ENCODE results near the gene SLC7A9.

Gene SLC7A9

DNA sequence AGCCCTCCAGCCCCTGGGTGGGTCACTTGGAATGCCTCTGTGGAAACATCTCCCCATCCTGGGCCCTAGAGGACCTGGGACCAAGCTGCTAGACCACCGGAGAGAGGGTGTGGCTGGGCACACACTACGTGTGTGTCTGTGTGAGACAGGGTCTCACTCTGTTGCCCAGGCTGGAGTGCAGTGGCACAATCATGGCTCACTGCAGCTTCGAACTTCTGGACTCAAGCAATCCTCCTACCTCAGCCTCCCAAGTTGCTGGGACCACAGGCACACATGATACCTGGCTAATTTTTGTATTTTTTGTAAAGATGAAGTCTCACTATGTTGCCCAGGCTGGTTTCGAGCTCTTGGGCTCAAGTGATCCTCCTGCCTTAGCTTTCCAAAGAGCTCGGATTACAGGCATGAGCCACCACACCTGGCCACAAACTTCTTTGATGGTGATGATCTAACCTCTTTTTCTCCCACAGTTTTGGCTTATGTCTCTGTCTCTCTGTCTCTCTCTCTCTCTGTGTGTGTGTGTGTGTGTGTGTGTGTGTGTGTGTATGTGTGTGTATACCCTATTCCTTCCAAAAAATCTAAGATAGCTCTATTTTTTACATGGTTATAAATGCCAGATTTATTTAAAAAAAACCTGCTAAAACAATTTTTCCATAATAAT, 32.1 kb upstream of the SLC7A9 start:
- Histone ChIP-seq H3K27ac (no peak overlapping the region), H3K27me3 (ENCODE audit: insufficient read depth, low read depth, severe bottlenecking) (no peaks in the 10 kb centered on the region), H3K4me3 (ENCODE audit: low read depth, low read length) (no peak overlapping the region), H3K36me3 (peaks cover 8% of the 10 kb centered on the region), H3K9me3 (ENCODE audit: severe bottlenecking) (peaks cover 3% of the 10 kb centered on the region)
- TF ChIP-seq, protein P1, sequence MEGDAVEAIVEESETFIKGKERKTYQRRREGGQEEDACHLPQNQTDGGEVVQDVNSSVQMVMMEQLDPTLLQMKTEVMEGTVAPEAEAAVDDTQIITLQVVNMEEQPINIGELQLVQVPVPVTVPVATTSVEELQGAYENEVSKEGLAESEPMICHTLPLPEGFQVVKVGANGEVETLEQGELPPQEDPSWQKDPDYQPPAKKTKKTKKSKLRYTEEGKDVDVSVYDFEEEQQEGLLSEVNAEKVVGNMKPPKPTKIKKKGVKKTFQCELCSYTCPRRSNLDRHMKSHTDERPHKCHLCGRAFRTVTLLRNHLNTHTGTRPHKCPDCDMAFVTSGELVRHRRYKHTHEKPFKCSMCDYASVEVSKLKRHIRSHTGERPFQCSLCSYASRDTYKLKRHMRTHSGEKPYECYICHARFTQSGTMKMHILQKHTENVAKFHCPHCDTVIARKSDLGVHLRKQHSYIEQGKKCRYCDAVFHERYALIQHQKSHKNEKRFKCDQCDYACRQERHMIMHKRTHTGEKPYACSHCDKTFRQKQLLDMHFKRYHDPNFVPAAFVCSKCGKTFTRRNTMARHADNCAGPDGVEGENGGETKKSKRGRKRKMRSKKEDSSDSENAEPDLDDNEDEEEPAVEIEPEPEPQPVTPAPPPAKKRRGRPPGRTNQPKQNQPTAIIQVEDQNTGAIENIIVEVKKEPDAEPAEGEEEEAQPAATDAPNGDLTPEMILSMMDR (IDR thresholded peaks at IDR 0.05; ENCODE audit: low read depth, low read length) = no peak
- no peak for DNase-seq

DNA sequence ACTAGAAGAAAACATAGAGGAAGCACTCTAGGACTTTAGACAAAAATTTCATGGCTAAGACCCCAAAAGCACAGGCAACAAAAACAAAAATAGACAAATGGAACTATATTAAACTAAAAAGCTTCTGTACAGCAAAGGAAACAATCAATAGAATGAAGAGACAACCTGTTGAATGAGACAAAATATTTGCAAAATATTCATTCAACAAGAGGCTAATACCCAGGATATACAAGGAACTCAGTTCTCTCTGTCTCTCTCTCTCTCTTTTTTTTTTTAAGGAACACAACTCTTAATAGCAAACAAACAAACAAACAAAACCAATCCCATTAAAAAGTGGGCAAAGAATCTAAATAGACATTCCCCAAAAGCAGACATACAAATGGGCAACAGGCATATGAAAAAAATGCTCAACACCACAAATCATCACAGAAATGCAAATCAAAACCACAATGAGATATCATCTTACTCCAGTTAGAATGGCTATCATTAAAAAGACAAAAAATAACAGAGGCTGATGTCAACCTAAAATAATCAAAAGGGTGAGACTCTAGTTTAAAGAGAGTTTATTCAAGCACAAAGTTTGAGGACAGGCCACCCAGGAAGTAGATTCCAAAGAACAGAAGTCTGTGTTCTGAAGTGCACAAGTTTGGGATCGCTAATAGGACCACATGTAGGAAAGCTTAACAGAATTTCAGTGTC, 27.1 kb upstream of the SLC7A9 start:
- Histone ChIP-seq H3K4me3 (ENCODE audit: low read depth, low read length) (no peak overlapping the region), H3K9me3 (ENCODE audit: severe bottlenecking) (peaks cover 2% of the 10 kb centered on the region), H3K36me3 (peaks cover 8% of the 10 kb centered on the region), H3K27me3 (ENCODE audit: insufficient read depth, low read depth, severe bottlenecking) (no peaks in the 10 kb centered on the region), H3K27ac (no peak overlapping the region)
- TF ChIP-seq, protein P1 (IDR thresholded peaks at IDR 0.05; ENCODE audit: low read depth, low read length) = no peak
- DNase-seq = no peak

DNA sequence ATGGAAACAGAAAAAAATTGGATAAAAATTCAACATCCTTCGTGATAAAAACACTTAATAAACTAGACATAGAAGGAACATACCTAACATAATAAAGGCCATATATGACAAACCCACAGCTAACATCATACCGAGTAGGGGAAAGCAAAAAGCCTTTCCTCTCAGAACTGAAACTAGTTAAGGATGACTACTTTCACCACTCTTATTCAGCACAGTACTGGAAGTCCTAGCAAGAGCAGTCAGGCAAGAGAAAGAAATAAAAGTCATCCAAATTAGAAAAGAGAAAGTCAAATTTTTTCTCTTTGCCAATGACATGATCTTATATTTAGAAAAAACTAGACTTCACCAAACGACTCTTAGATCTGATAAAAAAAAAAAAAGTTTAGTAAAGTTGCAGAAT, 25.8 kb upstream of the SLC7A9 start:
- peaks cover 2% of the 10 kb centered on the region for H3K9me3 ChIP-seq (ENCODE audit: severe bottlenecking)
- DNase-seq = no peak
- no peak overlapping the region for H3K4me3 ChIP-seq (ENCODE audit: low read depth, low read length)
- H3K36me3 ChIP-seq = peaks cover 8% of the 10 kb centered on the region
- TF ChIP-seq, protein P1 (IDR thresholded peaks at IDR 0.05; ENCODE audit: low read depth, low read length) = no peak
- H3K27ac ChIP-seq = no peak overlapping the region
- H3K27me3 ChIP-seq (ENCODE audit: insufficient read depth, low read depth, severe bottlenecking) = no peaks in the 10 kb centered on the region

DNA sequence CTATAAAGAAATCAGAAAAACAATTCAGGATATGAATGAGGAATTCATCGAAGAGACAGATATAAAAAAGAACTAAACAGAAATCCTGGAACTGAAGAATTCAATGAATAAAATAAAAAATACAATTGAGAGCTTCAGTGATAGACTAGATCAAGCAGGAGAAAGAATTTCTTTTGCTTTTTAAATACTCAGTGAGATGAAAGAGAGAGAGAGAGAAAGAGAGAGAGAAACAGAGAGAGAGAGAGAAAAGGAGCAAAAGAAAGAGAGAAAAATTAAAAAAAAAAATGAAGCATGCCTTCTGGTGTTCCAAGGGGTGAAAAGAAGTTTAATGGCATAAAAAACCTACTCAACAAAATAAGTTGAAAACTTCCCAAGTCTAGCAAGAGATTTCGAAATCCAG, 22.0 kb upstream of the SLC7A9 start:
- H3K27ac ChIP-seq = no peak overlapping the region
- no peaks in the 10 kb centered on the region for H3K27me3 ChIP-seq (ENCODE audit: insufficient read depth, low read depth, severe bottlenecking)
- TF ChIP-seq, protein P1 (IDR thresholded peaks at IDR 0.05; ENCODE audit: low read depth, low read length) = no peak
- H3K4me3 ChIP-seq (ENCODE audit: low read depth, low read length) = no peak overlapping the region
- peaks cover 2% of the 10 kb centered on the region for H3K9me3 ChIP-seq (ENCODE audit: severe bottlenecking)
- no peak for DNase-seq
- no peaks in the 10 kb centered on the region for H3K36me3 ChIP-seq

DNA sequence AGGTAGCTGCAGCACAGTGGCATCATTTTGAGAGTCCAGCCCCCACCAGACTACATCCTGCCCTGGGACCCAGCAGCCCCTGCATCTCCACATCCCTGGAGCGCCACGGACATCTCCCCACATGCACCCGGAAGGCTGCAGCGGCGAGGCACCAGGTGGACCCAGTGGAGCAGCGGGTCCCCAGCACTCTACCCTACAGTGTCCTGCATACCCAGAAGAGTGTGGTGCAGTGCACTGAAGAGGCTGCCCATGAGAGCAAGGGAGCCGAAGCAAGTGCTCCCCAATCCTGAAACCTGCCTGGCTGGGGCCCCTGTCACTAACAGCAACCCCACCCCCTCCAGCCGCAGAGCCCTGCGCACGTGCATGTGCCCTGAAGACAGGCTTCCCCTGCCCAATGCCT, 21.3 kb upstream of the SLC7A9 start:
- no peaks in the 10 kb centered on the region for H3K27me3 ChIP-seq (ENCODE audit: insufficient read depth, low read depth, severe bottlenecking)
- H3K27ac ChIP-seq = no peak overlapping the region
- H3K4me3 ChIP-seq (ENCODE audit: low read depth, low read length) = no peak overlapping the region
- peaks cover 2% of the 10 kb centered on the region for H3K9me3 ChIP-seq (ENCODE audit: severe bottlenecking)
- TF ChIP-seq, protein P1 (IDR thresholded peaks at IDR 0.05; ENCODE audit: low read depth, low read length) = no peak
- H3K36me3 ChIP-seq = no peaks in the 10 kb centered on the region
- DNase-seq = no peak
